Activated T-cell treated with anti-CD3 and anti-CD28 coated beads for 24 hours (primary cell): ENCODE measurements around the gene TACR2.
"Not testable (repeated sequence)": the region's sequence is repeated elsewhere in the genome, so short reads cannot be mapped to it uniquely, and the experiment has no call there.

Experiments used
- DNase-seq: peaks from one replicate; pipeline ENCODE4 v3.0.0-alpha.2; 2020; ENCODE audit warnings: low read depth

TACR2 gene

DNA sequence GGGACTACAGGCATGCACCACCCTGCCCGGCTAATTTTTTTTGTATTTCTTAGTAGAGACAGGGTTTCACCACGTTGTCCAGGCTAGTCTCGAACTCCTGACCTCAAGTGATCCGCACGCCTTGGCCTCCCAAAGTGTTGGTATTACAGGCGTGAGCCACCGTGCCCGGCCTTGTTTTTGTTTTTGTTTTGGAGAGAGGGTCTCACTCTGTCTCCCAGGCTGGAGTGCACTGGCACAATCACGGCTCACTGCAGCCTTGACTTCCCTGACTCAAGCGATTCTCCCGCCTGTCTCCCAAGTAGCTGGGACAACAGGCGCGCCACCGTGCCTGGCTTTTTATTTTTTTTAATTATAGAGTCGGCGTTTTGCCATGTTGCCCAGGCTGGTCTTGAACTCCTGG, 33.7 kb upstream of the TACR2 start:
- not testable (repeated sequence) for DNase-seq

DNA sequence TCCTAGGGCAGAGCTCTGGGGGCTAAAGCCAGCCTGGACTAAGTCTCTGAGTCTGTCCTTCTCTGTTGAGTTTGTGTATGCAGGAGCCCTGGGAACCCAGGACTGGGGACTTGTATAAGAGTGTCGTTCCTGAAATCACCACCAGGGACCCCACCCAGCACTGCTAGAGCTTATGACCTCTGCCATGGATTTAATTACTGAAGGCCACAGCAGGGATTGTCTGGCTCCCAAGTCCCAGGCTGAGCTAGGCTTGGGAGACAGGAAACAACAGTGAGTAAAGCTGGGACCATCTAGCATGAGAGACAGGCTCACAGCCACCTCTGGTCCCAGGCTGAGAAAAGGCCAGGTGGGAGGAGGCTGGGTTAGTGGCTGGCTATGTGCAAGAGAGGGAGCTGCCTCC, 33.1 kb upstream of the TACR2 start:
- DNase-seq, result peak; percentile 25

DNA sequence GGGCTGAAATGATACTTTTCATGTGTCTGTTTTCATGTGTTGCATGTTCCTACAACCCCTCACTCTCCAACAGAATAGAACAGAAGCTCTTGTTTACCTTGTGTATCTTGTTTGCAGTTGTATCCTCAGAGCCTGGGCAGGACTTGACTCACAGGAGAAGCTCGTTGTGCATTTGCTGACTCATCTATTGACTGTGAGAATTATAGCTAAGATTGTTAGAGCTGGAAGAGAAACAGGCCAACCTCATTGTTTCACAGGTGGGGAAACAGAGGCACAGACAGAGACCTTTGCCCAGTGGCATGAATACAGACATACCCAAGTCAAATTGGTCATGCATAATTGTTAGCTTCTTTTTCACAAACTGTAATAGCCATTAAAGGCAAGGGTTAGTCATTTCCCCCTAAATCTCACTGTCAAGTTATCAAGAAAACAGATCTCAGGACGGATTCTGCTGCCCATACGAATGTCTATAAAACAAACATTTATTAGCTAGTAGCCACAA, 30.0 kb upstream of the TACR2 start:
- DNase-seq, result no peak

DNA sequence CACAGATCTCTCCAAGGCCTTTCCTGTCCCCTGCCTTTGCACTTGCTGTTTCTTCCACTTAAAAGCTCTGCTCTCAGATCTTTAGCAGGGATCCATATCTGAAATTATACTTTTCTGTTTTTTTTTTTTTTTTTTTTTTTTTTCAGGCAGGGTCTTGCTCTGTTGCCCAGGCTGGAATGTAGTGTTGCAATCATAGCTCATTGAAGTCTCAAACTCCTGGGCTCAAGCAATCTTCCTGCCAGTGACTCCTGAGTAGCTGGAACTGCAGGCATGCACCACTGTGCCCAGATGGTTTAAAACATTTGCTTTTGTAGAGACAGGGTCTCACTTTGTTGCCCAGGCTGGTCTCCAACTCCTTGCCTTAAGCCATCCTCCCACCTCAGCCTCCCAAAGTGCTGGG, 29.5 kb upstream of the TACR2 start:
- DNase-seq, result no peak

DNA sequence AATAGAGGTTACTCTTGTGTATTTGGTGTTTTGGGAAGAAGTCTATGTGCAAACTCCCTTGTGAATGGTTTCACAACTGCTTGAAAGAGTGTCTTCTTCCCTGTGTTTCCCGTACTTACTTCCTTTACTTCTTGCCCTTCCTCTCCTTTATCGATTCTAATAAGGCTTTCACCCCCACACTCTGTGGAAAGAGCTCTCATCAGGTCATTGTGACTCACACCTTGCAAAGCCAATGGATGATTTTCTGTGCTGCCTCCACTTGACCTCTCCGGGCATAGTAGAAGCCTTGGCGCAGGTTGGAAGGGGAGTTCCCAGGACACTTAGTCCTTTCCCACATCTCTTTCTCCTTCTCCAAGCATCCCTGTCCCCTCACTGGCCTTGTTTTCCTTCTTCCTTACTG, 28.3 kb upstream of the TACR2 start:
- no peak for DNase-seq

DNA sequence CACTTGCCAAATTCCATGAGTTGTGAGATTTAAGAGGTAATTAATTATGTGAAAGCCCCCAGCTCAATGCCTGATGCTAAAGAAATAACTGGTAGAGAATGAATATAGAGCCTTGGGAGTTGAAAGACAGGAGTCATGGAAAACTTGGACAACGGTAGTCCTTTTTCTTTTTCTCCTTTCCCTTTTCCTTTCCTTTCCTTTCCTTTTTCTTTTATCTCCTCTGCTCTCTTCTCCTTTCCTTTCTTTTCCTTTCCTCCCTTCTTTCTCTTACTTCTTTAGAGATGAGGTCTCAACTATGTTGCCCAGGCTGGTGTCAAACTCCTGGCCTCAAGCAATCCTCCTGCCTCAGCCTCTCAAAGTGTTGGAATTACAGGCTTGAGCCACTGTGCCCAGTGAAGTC, 26.6 kb upstream of the TACR2 start:
- no peak for DNase-seq

DNA sequence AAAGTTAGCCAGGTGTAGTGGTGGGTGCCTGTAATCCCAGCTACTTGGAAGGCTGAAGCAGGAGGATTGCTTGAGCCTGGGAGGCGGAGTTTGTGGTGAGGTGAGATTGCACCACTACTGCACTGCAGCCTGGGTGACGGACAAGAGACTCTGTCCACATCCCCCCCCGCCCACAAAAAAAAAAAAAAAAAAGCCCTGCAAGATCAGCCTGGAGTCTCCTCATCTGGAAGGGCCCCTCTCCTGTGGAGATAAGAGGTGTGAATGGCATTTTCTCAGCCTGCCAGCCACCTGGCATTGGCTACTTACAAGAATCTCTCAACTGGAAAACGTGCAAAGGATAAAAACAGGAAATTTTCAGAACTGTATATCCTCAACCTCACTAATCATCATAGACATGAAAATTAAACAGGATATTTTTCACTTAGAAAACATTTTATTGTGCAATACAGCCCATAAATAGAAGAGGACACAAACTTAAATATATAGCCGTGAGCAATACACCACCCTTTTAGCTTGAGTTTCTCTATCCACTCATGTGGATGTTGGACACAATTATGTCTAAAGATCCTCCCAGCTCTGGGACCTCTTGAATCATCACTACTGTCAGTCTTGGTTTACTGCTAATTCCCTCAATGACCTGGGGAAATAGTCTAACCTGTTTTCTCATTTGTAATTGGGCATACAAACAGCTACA, 23.2 kb upstream of the TACR2 start:
- DNase-seq, result no peak

DNA sequence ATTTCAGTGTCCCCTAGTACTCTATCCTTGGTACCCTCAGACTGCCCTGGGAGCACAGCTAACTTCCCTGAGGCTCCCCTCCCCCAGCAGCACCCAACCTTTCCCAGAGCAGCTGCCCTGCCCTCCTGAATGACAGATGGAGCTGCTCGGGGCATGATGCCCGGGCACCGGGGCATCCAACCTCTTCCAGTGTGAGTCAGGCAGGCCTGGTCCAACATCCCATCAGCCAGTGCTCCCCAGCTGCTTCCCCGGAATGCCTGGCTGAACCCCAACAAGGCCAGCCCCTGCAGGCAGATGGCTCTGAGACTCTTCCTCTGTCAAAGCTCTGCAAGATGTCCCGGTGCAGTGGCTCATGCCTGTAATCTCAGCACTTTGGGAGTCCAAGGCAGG, 22.6 kb upstream of the TACR2 start:
- no peak for DNase-seq

DNA sequence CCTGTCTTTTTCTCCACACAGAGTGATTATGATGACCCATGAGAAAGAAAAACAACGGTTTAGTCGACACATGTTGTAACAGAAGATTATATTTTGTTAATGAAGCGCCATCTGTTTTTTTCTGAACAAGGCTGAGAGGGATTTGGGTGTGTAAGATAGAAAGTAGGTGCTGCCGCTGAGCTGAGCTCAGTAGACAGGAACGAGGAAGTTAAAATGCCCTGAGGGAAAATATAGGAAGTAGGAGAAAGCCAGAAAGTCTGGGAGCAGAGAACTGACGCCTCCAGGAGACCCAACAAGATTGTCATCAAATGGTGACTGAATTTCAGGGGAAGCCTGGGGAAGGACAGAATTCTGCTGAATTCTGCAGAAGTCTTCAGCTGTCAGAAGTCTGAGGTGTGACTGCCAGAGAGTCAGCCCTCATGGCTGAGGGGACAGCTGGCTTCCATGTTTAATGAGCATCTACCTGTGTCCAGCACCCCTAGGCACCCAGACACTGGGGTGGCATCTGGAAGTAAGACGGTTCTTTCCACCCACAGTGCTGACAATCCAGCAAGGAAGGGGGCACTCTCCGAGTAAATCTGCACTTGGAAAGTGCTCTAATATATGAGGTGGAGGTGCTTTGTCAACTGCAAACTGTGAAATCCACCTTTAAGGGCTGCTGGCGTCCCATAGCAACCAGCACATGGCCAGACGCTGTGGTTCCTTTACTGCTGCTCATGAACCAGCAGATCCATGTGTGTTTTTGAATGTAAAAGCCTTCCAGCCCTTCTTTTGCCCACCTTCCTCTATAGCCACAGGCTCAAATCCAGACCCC, 22.0 kb upstream of the TACR2 start:
- no peak for DNase-seq

DNA sequence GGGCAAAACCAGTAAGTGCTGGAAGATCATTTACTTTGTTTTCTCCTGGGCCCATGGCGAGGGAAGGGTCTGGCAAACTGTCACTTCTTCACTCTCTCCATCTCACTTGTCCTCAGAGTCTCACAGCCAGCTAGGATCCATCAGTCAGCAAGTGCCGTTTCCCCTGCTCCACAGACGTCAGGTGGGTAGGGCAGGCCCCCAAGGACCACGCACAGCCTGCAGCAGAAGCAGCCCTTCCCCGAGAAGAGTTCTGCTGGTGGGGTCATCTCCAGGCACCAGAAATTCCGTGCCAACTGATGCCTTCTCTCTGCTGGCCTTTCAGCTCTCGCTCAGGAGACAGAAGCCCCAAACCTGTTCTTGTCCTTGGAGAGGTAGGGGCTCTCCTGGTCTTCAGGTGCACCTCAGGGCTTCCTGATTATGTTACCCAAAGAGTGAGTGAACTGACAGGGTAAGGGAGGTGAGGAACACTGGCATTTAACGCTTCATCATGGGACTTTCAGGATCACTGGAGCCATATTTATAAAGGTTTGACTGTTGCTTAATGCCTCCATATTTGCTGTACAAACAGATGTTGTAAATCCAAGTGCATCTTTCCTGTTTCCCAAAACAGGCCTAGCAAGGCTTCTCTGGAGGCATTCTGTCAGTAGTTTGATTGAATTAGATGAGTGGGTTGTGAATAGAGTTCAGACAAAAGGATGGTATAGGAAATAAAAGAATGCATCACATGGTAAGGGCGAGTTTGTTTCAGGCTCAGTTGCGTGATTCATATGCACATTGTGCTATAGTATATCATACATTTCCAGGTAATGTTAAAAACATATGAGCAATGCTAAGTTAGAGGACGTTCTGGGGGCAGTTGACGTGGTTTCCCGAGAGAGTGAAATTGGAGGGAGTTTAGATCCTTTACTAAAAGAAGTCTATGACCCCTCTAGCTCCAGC, 20.9 kb upstream of the TACR2 start:
- no peak for DNase-seq

DNA sequence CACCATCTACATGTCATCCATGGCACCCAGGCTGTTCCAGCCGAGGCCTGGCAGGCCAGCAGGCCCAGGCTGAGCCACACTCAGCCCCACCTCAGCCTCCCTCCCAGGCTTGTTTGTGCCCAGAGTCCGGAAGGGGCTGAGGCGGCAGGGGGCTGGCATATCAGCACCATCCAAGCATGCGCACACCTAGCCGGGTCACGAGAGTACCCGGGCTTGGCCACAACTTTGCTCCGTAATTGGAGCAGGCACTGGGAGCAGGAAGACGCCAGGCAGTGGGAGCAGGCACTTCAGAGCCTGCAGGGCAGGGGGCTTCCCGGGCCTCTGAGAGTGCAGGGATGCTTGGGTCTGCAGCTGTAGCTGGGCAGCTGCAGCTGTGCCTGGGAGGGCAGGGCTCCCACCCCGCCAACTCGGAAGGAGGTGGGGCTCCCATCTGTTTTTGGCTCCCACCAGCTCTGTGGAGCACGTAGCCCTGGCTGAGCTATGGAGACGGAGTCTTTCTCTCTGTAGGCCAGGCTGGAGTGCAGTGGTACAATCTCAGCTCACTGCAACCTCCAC, 19.3 kb upstream of the TACR2 start:
- DNase-seq, result no peak

DNA sequence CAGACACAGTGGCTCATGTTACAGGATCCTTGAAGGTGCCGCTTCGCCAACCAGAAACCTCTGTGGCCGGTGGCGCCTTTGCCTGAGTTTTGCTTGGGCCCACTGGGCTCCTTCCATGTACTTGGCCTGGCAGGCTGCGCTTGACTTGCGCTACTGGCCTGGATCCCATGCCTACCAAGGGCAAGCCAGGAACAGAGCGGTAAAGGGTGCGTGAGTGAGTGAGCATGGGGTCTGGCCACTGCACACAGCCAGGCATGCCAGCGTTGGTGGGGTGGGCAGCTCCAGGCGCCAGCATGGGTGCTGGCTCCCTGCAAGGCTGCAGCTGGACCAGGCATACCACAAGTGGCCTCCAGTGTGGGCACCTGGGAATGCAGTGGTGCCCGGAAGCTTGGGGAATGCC, 18.2 kb upstream of the TACR2 start:
- DNase-seq, result no peak

DNA sequence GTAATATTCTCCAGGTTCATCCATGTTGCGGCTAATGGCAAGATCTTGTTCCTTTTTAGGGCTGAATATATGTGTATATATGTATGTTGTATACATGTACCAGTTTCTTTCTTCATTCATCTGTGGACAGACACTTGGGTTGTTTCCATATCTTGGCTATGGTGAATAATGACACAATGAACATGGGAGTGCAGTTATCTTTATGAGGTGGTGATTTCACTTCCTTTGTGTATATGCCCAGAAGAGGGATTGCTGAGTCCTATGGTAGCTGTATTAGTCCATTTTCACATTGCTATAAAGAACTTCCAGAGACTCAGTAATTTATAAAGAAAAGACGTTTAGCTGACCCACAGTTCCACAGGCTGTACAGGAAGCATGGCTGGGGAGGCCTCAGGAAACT, 17.5 kb upstream of the TACR2 start:
- DNase-seq, result no peak

DNA sequence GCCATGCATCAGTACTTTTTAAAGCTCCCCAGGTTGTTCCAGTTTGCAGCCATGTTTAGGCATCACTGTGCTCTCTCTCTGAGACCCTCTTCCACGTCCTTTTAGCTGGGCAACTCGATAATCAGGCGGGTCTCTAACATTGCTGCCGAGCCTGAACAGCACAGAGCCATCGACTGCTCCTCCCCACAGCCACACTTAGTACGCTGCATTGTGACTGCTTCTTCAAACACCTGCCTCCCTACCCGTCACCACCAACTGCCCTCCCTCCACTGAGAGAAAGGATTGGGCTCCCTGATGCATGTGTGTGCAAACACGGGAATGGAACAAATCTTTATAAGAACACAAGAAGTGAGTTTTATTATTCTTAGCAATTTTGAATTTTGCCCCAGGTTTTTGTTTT, 11.4 kb upstream of the TACR2 start:
- DNase-seq, result no peak

DNA sequence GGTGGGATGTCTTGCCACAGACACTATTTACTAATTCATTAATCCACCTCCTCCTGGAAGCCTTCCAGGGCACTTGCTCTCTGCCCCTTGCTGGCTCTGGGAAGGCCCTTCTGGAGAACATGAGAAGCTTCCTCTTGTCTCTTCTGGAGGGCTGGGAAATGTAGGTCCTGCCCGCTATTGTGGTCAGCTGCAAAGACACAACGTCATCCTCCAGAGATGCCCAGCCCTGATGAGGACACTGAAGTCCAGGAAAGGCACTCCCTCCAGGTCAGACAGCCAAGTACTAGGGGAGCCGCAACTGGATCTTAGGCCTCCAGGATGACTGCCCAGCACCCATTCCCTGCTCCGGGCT, 9.6 kb upstream of the TACR2 start:
- DNase-seq, result no peak

DNA sequence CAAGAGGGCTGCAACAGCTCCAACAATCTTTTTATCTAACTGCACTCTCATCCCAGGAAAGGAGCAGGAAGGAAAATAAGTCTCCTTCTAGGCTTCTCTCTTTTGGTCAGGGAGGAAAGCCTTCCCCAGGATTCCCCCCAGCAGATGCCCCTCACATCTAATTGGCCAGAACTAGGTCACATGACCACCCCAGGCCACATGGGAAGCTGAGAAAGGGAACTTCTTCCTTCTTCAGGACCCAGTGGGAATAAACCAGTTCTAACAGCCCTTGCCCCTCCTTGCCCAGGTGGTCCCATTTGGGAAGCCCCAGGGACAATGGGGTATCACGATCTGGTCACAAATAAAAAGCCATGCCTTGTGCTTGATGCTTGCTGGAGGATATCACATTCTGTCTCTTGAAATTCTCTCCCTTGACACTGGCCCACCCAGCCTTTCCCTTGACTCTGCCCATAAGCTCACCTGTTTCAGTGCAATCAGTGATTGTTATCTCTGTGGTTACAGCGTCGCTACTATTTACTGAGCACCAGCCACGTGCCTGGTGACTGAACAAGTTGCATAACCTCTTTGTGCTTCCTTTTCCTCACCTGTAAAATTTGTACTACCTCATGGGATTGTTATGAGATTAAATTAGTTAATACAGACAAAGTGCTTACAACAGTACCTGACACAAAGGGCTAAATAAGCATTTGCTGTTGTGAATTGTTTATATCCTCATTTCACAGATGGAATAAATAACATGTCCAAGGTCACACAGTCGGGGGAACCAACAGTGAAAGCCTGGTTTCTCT, 9.0 kb upstream of the TACR2 start:
- no peak for DNase-seq

DNA sequence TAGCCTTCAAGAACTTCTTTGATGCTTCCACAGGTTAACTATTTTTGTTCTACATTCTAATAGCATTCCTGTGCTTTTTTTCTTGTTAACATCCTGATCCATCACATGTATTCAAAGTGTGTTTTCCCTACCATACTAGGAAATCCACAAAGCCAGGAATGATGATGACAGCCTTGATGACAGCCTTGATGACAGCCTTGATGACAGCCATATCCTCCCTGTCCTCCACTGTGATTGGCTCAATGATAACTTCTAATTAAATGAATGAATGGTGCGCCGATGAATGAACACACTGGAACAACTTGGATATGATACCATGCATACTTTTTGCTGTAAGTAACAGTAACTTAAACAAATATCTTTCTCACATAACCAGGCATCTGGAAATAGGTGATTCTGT, 8.3 kb upstream of the TACR2 start:
- DNase-seq, result no peak

DNA sequence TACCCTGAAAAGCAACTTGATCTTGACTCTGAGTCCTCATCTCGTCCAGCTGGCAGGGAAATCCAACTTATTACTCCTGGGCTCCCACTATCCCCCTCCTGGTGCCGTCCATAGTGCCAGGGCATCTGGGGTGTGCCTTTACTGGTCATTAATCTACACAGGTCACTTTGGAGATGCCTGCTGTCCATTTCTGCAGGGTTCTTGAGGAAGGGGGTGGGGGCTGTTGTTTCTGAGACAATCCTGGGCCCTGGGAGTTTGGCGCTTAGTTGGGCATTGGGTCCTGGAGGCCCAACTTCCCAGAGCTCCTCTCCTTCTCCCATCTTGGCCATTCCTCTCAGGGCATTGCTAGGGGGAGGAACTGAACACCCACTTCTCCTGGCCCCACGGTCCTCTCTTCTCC, 6.0 kb upstream of the TACR2 start:
- DNase-seq, result no peak

DNA sequence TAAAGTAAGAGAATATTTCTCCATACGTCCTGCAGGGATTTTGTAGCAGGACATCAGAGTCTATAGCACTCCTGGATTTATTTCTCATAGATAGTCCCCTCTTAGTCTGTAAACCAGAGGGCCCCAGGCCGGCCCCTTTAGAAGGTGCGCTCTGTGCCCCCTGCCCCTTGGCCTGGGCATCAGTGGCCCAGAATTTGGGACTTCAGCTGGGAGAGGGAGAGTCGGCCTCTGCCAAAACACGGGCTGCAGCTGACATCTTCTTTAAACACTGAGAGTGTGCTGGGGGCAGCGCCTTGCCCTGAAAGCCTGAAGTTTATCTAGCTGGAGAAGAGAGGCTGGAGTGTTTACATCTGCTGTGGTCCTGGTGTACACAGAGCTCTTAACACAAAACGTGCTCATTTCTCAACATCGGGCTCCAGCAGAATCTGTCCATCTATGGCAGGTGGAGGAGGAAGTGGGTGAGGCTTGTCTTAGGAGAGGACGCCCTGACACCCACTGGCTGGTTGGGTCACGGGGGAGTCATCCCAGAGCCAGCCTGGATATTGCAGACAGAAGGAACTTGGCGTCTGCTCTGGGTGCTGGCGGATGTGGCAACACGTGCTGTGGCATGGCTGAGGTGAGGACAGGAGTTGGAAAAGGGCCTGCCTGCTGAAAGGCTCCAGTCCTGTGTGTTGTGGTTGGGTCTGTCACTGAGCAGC, 5.0 kb upstream of the TACR2 start:
- DNase-seq, result no peak

DNA sequence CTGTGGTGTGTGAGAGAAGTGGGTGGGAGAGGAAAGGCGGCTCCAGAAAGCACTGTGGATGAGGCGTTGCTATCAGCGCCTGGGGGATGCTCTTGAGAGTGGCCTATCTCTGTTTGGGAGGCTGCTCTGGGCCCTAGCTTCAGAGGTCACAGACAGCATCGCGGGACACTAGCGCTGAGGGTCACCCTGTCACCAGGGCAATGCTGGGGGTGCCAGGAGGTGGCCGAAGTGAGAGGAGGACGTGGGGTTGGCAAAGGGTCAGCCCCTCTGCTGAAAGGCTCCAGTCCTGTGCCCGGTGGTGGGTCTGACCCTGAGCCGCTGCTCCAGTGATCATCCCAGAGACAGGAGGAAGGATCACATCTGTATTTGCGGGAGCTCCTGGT, 3.0 kb upstream of the TACR2 start:
- no peak for DNase-seq
